GM12878 (cell line): ENCODE data around the gene SLC12A4. TPM values are rescaled to one million over a fixed set of nuclear protein-coding genes. Genes with fewer than 3 reads are reported as not detected.

Experiments
- ATAC-seq: fragments of 200-7000 bp; cut with Tn5 transposase; 3 replicates; pipeline ENCODE4 v1.9.1; 2020; ENCODE audit warnings: mild to moderate bottlenecking, moderate library complexity
- BruUV-seq: library from RNA; stranded (reverse); fragments of 400-500 nt; replicated peaks from 2 replicates; lab custom pipeline; 2021; lab: Mats Ljungman, UMichigan
- CTCF ChIA-PET: fragments of 300-600 bp; sonication (Branson Sonifier 250); formaldehyde crosslinking; extraction: SDS; loops from one replicate; lab custom pipeline; 2021; ENCODE audit warnings: inconsistent platforms; lab: Yijun Ruan, JAX
- POLR2A ChIA-PET: fragments of 350-600 bp; formaldehyde crosslinking; extraction: SDS; loops from one replicate; lab custom pipeline; 2021; ENCODE audit warnings: inconsistent platforms; lab: Charles Lee
- RAD21 ChIA-PET: fragments of 300-600 bp; sonication (Branson Sonifier 250); formaldehyde crosslinking; loops from one replicate; lab custom pipeline; 2023; ENCODE audit warnings: antibody characterized with exemption; ENCODE audit not compliant: unreplicated experiment; lab: Charles Lee
- SMC1A ChIA-PET: fragments of 300-600 bp; sonication (Branson Sonifier 250); formaldehyde crosslinking; loops from one replicate; lab custom pipeline; 2023; ENCODE audit not compliant: unreplicated experiment, uncharacterized antibody; lab: Charles Lee
- DNase-seq: peaks from one replicate; pipeline ENCODE4 v3.0.0-alpha.2; 2011; ENCODE audit warnings: low read depth, low spot score
- FAIRE-seq: peaks from 3 replicates; lab custom pipeline; 2011; peaks lifted over from hg19 to GRCh38; lab: Jason Lieb, UNC
- H2AFZ ChIP-seq: 2 replicates; pipeline ENCODE4 v1.6.0; 2011; ENCODE audit warnings: low read depth, low read length, control low read depth; ENCODE audit not compliant: control insufficient read depth
- H3K27ac ChIP-seq: 2 replicates; pipeline ENCODE4 v1.5.1; 2011; ENCODE audit warnings: control low read depth; ENCODE audit not compliant: control insufficient read depth, insufficient read depth
- H3K27me3 ChIP-seq, 2 experiments: replicated peaks in 1 of 2; 2 replicates each; pipeline versions ENCODE4 v1.6.0 to v1.6.1; 2011; ENCODE audit warnings: low read length in 1 of 2; ENCODE audit not compliant: control insufficient read depth in 2 of 2, insufficient read depth in 2 of 2
- H3K36me3 ChIP-seq, 2 experiments: 2 replicates each; pipeline ENCODE4 v1.5.1; 2011; ENCODE audit warnings: low read length in 1 of 2; ENCODE audit not compliant: control insufficient read depth in 2 of 2, insufficient read depth in 2 of 2
- H3K4me1 ChIP-seq: 2 replicates; pipeline ENCODE4 v1.6.1; 2011; ENCODE audit warnings: mild to moderate bottlenecking, low read length, moderate library complexity, mixed read lengths; ENCODE audit not compliant: control insufficient read depth, insufficient read depth
- H3K4me2 ChIP-seq: 2 replicates; pipeline ENCODE4 v1.6.0; 2011; ENCODE audit warnings: control low read depth; ENCODE audit not compliant: control insufficient read depth, insufficient read depth
- H3K4me3 ChIP-seq: fragments of 200-600 bp; sonication (generic); 2 replicates; pipeline ENCODE4 v1.5.1; 2016
- H3K79me2 ChIP-seq: 2 replicates; pipeline ENCODE4 v1.6.0; 2011; ENCODE audit warnings: low read length; ENCODE audit not compliant: control insufficient read depth, insufficient read depth
- H3K9ac ChIP-seq: 2 replicates; pipeline ENCODE4 v1.8.0; 2011; ENCODE audit warnings: low read length, control low read depth, mixed read lengths; ENCODE audit not compliant: control insufficient read depth, insufficient read depth
- H3K9me3 ChIP-seq: replicated peaks from 3 replicates; pipeline ENCODE4 v1.5.1; 2011; ENCODE audit warnings: mild to moderate bottlenecking, low read length; ENCODE audit not compliant: control insufficient read depth, insufficient read depth
- H4K20me1 ChIP-seq: 2 replicates; pipeline ENCODE4 v1.6.0; 2011; ENCODE audit not compliant: control insufficient read depth, insufficient read depth
- BMI1 ChIP-seq: fragments of 450-650 bp; IDR thresholded peaks from 2 replicates; pipeline ENCODE4 v1.6.1; 2016; ENCODE audit warnings: mild to moderate bottlenecking, moderate library complexity, borderline replicate concordance
- CHD4 ChIP-seq: fragments of 200-600 bp; sonication (generic); IDR thresholded peaks from 2 replicates; pipeline ENCODE4 v1.6.1; 2016; ENCODE audit warnings: mild to moderate bottlenecking
- EGR1 ChIP-seq, 2 experiments: IDR thresholded peaks; 1 replicate in 1 of 2; 2 replicates in 1 of 2; pipeline ENCODE4 v1.6.1; 2011 to 2012; ENCODE audit warnings: low read depth in 2 of 2, low read length in 2 of 2, borderline replicate concordance in 1 of 2, mild to moderate bottlenecking in 1 of 2, moderate library complexity in 1 of 2
- FOXK2 ChIP-seq: fragments of 450-650 bp; IDR thresholded peaks from 2 replicates; pipeline ENCODE4 v1.6.1; 2017; ENCODE audit warnings: mild to moderate bottlenecking, moderate library complexity
- IKZF2 ChIP-seq, 2 experiments: fragments of 450-650 bp; IDR thresholded peaks; 2 replicates each; pipeline ENCODE4 v1.6.1; 2017; ENCODE audit warnings: mild to moderate bottlenecking in 2 of 2, moderate library complexity in 2 of 2
- KDM1A ChIP-seq: fragments of 200-600 bp; sonication (generic); IDR thresholded peaks from 2 replicates; pipeline ENCODE4 v1.6.1; 2016; ENCODE audit warnings: borderline replicate concordance
- MEF2B ChIP-seq: fragments of 450-650 bp; IDR thresholded peaks from 2 replicates; pipeline ENCODE4 v1.6.1; 2018; ENCODE audit warnings: mild to moderate bottlenecking, moderate library complexity; ENCODE audit not compliant: partially characterized antibody, poor library complexity, severe bottlenecking
- NRF1 ChIP-seq: conservative IDR thresholded peaks from 2 replicates; pipeline ENCODE4 v1.6.1; 2011; ENCODE audit warnings: mild to moderate bottlenecking, low read depth, low read length, improper control_type of control experiment
- PAX8 ChIP-seq: fragments of 450-650 bp; IDR thresholded peaks from 2 replicates; pipeline ENCODE4 v1.6.1; 2017; ENCODE audit warnings: mild to moderate bottlenecking, moderate library complexity
- POLR2AphosphoS2 ChIP-seq: IDR thresholded peaks from 2 replicates; pipeline ENCODE4 v1.6.1; 2011; ENCODE audit warnings: low read depth, mild to moderate bottlenecking, low read length, improper control_type of control experiment, moderate library complexity
- RELA ChIP-seq: fragments of 450-650 bp; IDR thresholded peaks from 2 replicates; pipeline ENCODE4 v1.8.0; 2014; ENCODE audit warnings: borderline replicate concordance; ENCODE audit not compliant: partially characterized antibody
- REST ChIP-seq: IDR thresholded peaks from 2 replicates; pipeline ENCODE4 v1.6.1; 2012; ENCODE audit warnings: mild to moderate bottlenecking, low read depth, low read length
- SIN3A ChIP-seq: IDR thresholded peaks from 2 replicates; pipeline ENCODE4 v1.6.1; 2012; ENCODE audit warnings: low read depth, low read length, improper control_type of control experiment
- WGBS: methylation state at CpG from one replicate; pipeline ENCODE4 v1.1.6; 2016; ENCODE audit warnings: low lambda C conversion rate; ENCODE audit not compliant: insufficient replicate concordance, insufficient coverage; ENCODE audit errors: missing lambda C conversion rate; 5-methylcytosine and 5-hydroxymethylcytosine counted together
- in situ Hi-C: fragments of 300-500 bp; cut with MboI; formaldehyde crosslinking; loops from 9 replicates; pipeline ENCODE4 v1.14.3; 2018; ENCODE audit warnings: mixed read lengths
- intact Hi-C: fragments of 100-400 bp; cut with micrococcal nuclease; formaldehyde crosslinking; loops from one replicate; pipeline ENCODE4 v1.14.2; 2022; ENCODE audit not compliant: unreplicated experiment
- polyA plus RNA-seq, 11 experiments: library from polyadenylated mRNA; depleted of rRNA in 4 of 11; unstranded in 6 of 11; stranded (reverse) in 5 of 11; fragments of >200 nt; fragmentation: Nextera tagmentation in 4 of 11; fragmentation: Illumina TruSeq in 1 of 11; extraction: Ambion mirVana in 4 of 11; extraction: Trizol in 1 of 11; gene quantifications; 1 replicate in 1 of 11; 2 replicates in 10 of 11; pipeline versions ENCODE4 v1.2.1 to v1.2.3, GENCODE V29; 2011 to 2016; ENCODE audit warnings: inconsistent platforms in 2 of 11, missing spikeins in 2 of 11, low read depth in 1 of 11
- total RNA-seq, 4 experiments: library from RNA; depleted of rRNA in 3 of 4; stranded (reverse); fragments of >200 nt in 3 of 4; fragmentation: Illumina TruSeq in 1 of 4; extraction: Trizol in 1 of 4; gene quantifications; 2 replicates each; pipeline versions ENCODE4 v1.2.1 to v1.2.3, GENCODE V29; 2013 to 2021
- TF ChIP-seq, protein P1 (sequence below): fragments of 450-650 bp; IDR thresholded peaks from 2 replicates; pipeline ENCODE4 v1.6.1; 2016; ENCODE audit warnings: mild to moderate bottlenecking
- TF ChIP-seq, protein P2 (sequence below): fragments of 450-650 bp; formaldehyde crosslinking; IDR thresholded peaks from 2 replicates; pipeline ENCODE4 v1.5.0; 2022; ENCODE audit warnings: mild to moderate bottlenecking, missing genetic modification characterization

Gene SLC12A4
- total and polyA plus RNA-seq, 10 of the 15 experiments (the other 5 are each of a cell fraction or from before 2014, with no cell fraction given) = 0.95 to 39.9 (median 14.2) TPM

GRCh38 chr16:67977005-67977404, 8.6 kb upstream of the SLC12A4 start:
- POLR2A ChIA-PET = interaction anchor here (1.6 kb wide), 1 partner anchor 12 kb away, joined by 5 read pairs; no protein-coding TSS in a partner anchor

More at GRCh38 chr16:67977005-67977404, 8.6 kb upstream of the SLC12A4 start:
- no peak for FAIRE-seq
- no peak for DNase-seq
- Histone ChIP-seq H3K9ac (no peak overlapping the region), H2AFZ (no peak overlapping the region), H3K79me2 (no peaks in the 10 kb centered on the region), H3K4me1 (peaks cover 22% of the 10 kb centered on the region), H3K4me3 (no peak overlapping the region), H3K27ac (no peak overlapping the region), H3K4me2 (no peak overlapping the region), H3K27me3 (no peaks in the 10 kb centered on the region; a peak in 1 of 4 replicates), H4K20me1 (no peaks in the 10 kb centered on the region), H3K9me3 (no peaks in the 10 kb centered on the region), H3K36me3 (no peaks in the 10 kb centered on the region)
- in situ Hi-C loops (no loop called here), intact Hi-C loops (no loop called here)
- CTCF ChIA-PET = interaction anchor here (1.2 kb wide), 1 partner anchor 15 kb away, joined by 3 read pairs; no protein-coding TSS in a partner anchor
- TF ChIP-seq POLR2AphosphoS2 (no peak), KDM1A (no peak), MEF2B (no peak), BMI1 (no peak), PAX8 (no peak), SIN3A (no peak), RELA (no peak), FOXK2 (no peak), REST (no peak), EGR1 (IDR thresholded peaks at IDR 0.05; ENCODE audit: borderline replicate concordance in 1 of 2, low read depth in 2 of 2, low read length in 2 of 2) (no peak), IKZF2 (IDR thresholded peaks at IDR 0.05) (no peak), CHD4 (no peak), NRF1 (no peak)
- TF ChIP-seq, protein P1, sequence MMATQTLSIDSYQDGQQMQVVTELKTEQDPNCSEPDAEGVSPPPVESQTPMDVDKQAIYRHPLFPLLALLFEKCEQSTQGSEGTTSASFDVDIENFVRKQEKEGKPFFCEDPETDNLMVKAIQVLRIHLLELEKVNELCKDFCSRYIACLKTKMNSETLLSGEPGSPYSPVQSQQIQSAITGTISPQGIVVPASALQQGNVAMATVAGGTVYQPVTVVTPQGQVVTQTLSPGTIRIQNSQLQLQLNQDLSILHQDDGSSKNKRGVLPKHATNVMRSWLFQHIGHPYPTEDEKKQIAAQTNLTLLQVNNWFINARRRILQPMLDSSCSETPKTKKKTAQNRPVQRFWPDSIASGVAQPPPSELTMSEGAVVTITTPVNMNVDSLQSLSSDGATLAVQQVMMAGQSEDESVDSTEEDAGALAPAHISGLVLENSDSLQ = no peak
- TF ChIP-seq, protein P2, sequence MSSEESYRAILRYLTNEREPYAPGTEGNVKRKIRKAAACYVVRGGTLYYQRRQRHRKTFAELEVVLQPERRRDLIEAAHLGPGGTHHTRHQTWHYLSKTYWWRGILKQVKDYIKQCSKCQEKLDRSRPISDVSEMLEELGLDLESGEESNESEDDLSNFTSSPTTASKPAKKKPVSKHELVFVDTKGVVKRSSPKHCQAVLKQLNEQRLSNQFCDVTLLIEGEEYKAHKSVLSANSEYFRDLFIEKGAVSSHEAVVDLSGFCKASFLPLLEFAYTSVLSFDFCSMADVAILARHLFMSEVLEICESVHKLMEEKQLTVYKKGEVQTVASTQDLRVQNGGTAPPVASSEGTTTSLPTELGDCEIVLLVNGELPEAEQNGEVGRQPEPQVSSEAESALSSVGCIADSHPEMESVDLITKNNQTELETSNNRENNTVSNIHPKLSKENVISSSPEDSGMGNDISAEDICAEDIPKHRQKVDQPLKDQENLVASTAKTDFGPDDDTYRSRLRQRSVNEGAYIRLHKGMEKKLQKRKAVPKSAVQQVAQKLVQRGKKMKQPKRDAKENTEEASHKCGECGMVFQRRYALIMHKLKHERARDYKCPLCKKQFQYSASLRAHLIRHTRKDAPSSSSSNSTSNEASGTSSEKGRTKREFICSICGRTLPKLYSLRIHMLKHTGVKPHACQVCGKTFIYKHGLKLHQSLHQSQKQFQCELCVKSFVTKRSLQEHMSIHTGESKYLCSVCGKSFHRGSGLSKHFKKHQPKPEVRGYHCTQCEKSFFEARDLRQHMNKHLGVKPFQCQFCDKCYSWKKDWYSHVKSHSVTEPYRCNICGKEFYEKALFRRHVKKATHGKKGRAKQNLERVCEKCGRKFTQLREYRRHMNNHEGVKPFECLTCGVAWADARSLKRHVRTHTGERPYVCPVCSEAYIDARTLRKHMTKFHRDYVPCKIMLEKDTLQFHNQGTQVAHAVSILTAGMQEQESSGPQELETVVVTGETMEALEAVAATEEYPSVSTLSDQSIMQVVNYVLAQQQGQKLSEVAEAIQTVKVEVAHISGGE (CRISPR knock-in tag) = no peak
- SMC1A ChIA-PET = interaction anchor here (1.2 kb wide), 1 partner anchor 15 kb away, joined by 3 read pairs; no protein-coding TSS in a partner anchor
- no TSS peak for BruUV-seq
- ATAC-seq = no peak
- WGBS = 47% methylated on average over 5 of the region's 5 CpGs
- RAD21 ChIA-PET = no interaction called here
